ENCODE results near the gene SH3D21. TPM values are rescaled to one million over a fixed set of nuclear protein-coding genes. Genes with fewer than 3 reads are reported as not detected.
A peak's percentile ranks its signal among the peaks of the same experiment; 100 is the strongest.

The SH3D21 gene
- total RNA-seq, 4 donors from 2014 or later, result 12.7 to 143 (median 15.9) TPM

GRCh38 chr1:36305915-36306209 lies 306 bp upstream of the SH3D21 start:
- intact Hi-C loops (cut with DNase I; ENCODE audit: low total_unique reads), result loop anchor here (1.0 to 5.0 kb wide), 2 partner anchors 43 to 789 kb away; no protein-coding TSS in a partner anchor

DNA sequence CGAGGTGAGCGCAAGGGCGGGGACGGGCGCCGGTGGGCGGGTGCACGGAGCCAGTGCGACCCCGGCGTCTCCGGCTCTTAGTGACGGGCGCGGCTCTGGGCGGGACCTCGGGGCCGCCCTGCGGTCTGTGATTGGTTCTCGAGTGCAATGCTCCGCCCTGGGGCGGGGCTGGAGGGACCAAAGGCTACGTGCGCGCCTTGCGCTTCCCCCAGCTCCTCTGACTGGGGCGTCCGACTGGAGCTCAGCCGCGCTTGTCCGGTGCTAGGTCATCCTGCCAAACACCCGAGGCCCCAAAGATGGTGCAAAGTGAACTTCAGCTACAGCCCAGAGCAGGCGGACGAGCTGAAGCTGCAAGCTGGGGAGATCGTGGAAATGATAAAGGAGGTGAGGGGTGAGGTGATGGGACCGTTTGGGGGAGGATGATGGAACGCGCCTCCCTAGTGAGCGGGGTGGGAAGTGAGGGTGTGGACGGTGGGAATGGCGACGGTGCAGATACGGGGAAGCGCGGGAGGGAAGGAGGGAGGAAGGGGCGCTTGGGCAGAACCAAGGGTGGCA lies 811 bp downstream of the SH3D21 start:
- TF ChIP-seq CTCF (IDR thresholded peaks at IDR 0.05) (no peak), POLR2A (IDR thresholded peaks at IDR 0.05) (peak; percentile 67), EP300 (IDR thresholded peaks at IDR 0.05; ENCODE audit: low read depth) (no peak), POLR2AphosphoS5 (IDR thresholded peaks at IDR 0.05) (peak; percentile 69 to 84 (median 71))
- Histone ChIP-seq H3K4me1 (peaks cover 11 to 20% (median 17%) of the 10 kb centered on the region in 4 donors), H3K36me3 (peaks cover 0 to 14% (median 10%) of the 10 kb centered on the region in 4 donors), H3K27ac (peak overlapping the region; percentile 85 to 96 (median 92)), H3K9me3 (no peaks in the 10 kb centered on the region), H3K4me3 (peak overlapping the region; percentile 45 to 84 (median 76)), H3K27me3 (no peaks in the 10 kb centered on the region)
- DNase-seq, result peak; percentile 96
- in situ Hi-C loops (cut with MboI; ENCODE audit: low pct_ligation_motif_present in 1 of 4, low pct_unique_long_range_greater_than_20kb in 1 of 4, low sequenced_read_pairs in 3 of 4) (no loop called here), intact Hi-C loops (cut with DNase I; ENCODE audit: low total_unique reads) (loop anchor here (5.0 kb wide), 1 partner anchor 790 kb away; no protein-coding TSS in a partner anchor)
- WGBS, 2 donors (ENCODE audit: low coverage in 1 of 2), result 2 to 13% methylated on average over 10 to 44 of the region's 46 CpGs

More at GRCh38 chr1:36305915-36306209, 306 bp upstream of the SH3D21 start:
- 71% methylated on average over 7 of the region's 7 CpGs; no CpG with 5 or more reads in 1 of the 2 donors for WGBS, 2 donors (ENCODE audit: low coverage in 1 of 2)
- H3K27ac ChIP-seq, result peak overlapping the region; percentile 85 to 96 (median 92)
- H3K4me3 ChIP-seq, result peak overlapping the region in 3 of 4 donors; percentile 70 to 84 (median 82)
- no peak for TF ChIP-seq EP300 (IDR thresholded peaks at IDR 0.05; ENCODE audit: low read depth)
- TF ChIP-seq CTCF (IDR thresholded peaks at IDR 0.05), result no peak
- TF ChIP-seq POLR2A (IDR thresholded peaks at IDR 0.05), result no peak
- TF ChIP-seq POLR2AphosphoS5 (IDR thresholded peaks at IDR 0.05), result no peak
- DNase-seq, result peak; percentile 22
- no peaks in the 10 kb centered on the region for H3K9me3 ChIP-seq
- H3K27me3 ChIP-seq, result no peaks in the 10 kb centered on the region
- H3K4me1 ChIP-seq, result peaks cover 11 to 20% (median 18%) of the 10 kb centered on the region in 4 donors
- H3K36me3 ChIP-seq, result peaks cover 0 to 25% (median 15%) of the 10 kb centered on the region in 4 donors
- in situ Hi-C loops (cut with MboI; ENCODE audit: low pct_ligation_motif_present in 1 of 4, low pct_unique_long_range_greater_than_20kb in 1 of 4, low sequenced_read_pairs in 3 of 4), result no loop called here

DNA sequence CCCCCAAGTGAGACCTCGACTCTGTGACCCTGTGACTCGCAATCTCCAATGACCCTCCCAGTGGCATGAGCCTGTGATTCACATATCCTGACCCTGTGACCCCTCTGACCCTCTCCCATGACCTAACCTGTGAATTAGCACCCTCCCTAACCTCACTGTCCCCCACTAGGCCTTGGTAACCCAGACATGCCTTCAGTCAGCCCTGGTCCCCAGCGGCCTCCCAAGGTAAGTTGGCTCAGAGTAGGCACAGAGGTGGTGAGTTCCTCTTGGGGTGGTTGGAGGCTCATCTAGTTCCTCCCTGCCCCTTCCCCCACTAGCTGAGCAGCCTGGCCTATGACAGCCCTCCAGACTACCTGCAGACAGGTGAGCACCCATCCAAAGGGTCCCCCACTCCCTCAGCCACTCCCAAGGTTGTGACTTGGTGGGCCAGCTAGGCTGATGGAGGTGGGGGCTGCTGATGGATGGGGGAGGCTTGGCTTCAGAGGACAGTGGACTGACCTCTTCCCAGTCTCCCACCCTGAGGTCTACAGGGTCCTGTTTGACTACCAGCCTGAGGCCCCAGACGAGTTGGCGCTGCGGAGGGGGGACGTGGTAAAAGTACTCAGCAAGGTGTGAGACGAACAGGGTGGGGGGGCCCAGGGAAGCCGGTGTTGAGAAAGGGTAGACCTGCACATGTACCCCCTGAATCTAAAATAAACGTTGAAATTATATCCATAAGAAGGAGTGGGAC lies 1.6 kb downstream of the SH3D21 start:
- Histone ChIP-seq H3K27ac (no peak overlapping the region), H3K4me1 (peaks cover 11 to 20% (median 17%) of the 10 kb centered on the region in 4 donors), H3K27me3 (no peaks in the 10 kb centered on the region), H3K36me3 (peaks cover 0 to 6% (median 5%) of the 10 kb centered on the region in 4 donors), H3K4me3 (peak overlapping the region in 1 of 4 donors; percentile 84), H3K9me3 (no peaks in the 10 kb centered on the region)
- 85% methylated on average over 9 of the region's 10 CpGs; no CpG with 5 or more reads in 1 of the 2 donors for WGBS, 2 donors (ENCODE audit: low coverage in 1 of 2)
- intact Hi-C loops (cut with DNase I; ENCODE audit: low total_unique reads), result loop anchor here (5.0 kb wide), 1 partner anchor 790 kb away; no protein-coding TSS in a partner anchor
- in situ Hi-C loops (cut with MboI; ENCODE audit: low pct_ligation_motif_present in 1 of 4, low pct_unique_long_range_greater_than_20kb in 1 of 4, low sequenced_read_pairs in 3 of 4), result no loop called here
- no peak for DNase-seq
- TF ChIP-seq POLR2A (IDR thresholded peaks at IDR 0.05) (no peak), EP300 (IDR thresholded peaks at IDR 0.05; ENCODE audit: low read depth) (no peak), CTCF (IDR thresholded peaks at IDR 0.05) (no peak), POLR2AphosphoS5 (IDR thresholded peaks at IDR 0.05) (no peak)

GRCh38 chr1:36309397-36309796 lies 3.2 kb downstream of the SH3D21 start:
- Histone ChIP-seq H3K27me3 (no peaks in the 10 kb centered on the region), H3K27ac (no peak overlapping the region), H3K4me1 (peaks cover 11 to 20% (median 17%) of the 10 kb centered on the region in 4 donors), H3K4me3 (no peak overlapping the region), H3K9me3 (no peaks in the 10 kb centered on the region), H3K36me3 (no peaks in the 10 kb centered on the region)
- in situ Hi-C loops (cut with MboI; ENCODE audit: low pct_ligation_motif_present in 1 of 4, low pct_unique_long_range_greater_than_20kb in 1 of 4, low sequenced_read_pairs in 3 of 4) (no loop called here), intact Hi-C loops (cut with DNase I; ENCODE audit: low total_unique reads) (loop anchor here (5.0 kb wide), 1 partner anchor 792 kb away; no protein-coding TSS in a partner anchor)
- no peak for DNase-seq
- TF ChIP-seq EP300 (IDR thresholded peaks at IDR 0.05; ENCODE audit: low read depth) (no peak), CTCF (IDR thresholded peaks at IDR 0.05) (no peak), POLR2A (IDR thresholded peaks at IDR 0.05) (no peak), POLR2AphosphoS5 (IDR thresholded peaks at IDR 0.05) (no peak)
- 91 to 100% methylated on average over 1 to 7 of the region's 7 CpGs for WGBS, 2 donors (ENCODE audit: low coverage in 1 of 2)

All from transverse colon (tissue), 4 donors.